CD14-positive monocyte (primary cell): Measurements from ENCODE around the gene ACCS. TPM values are rescaled to one million over a fixed set of nuclear protein-coding genes. Genes with fewer than 3 reads are reported as not detected.

Experiments used
- DNase-seq, 3 donors: peaks; one replicate each; pipeline ENCODE4 v3.0.0-alpha.2; 2011 to 2022
- H2AFZ ChIP-seq: 2 replicates; pipeline ENCODE4 v1.6.0; 2012; ENCODE audit warnings: mild to moderate bottlenecking, low read depth, low read length, inconsistent platforms; ENCODE audit not compliant: insufficient read depth, poor library complexity, severe bottlenecking
- H3K27ac ChIP-seq, 2 donors: 1 replicate in 1 of 2; 2 replicates in 1 of 2; pipeline ENCODE4 v1.5.1; 2012 to 2013; ENCODE audit warnings: low read length in 2 of 2, control low read depth in 1 of 2, inconsistent platforms in 1 of 2, low read depth in 1 of 2, mild to moderate bottlenecking in 1 of 2
- H3K27me3 ChIP-seq, 2 donors: one replicate each; pipeline versions ENCODE4 v1.6.0 to v1.6.1; 2011 to 2013; ENCODE audit warnings: low read length in 2 of 2; ENCODE audit not compliant: control insufficient read depth in 2 of 2, insufficient read depth in 2 of 2
- H3K36me3 ChIP-seq, 2 donors: replicated peaks in 1 of 2; 1 replicate in 1 of 2; 2 replicates in 1 of 2; pipeline versions ENCODE4 v1.5.1 to v1.6.1; 2012 to 2013; ENCODE audit warnings: low read length in 2 of 2, control low read depth in 1 of 2, inconsistent platforms in 1 of 2, mild to moderate bottlenecking in 1 of 2; ENCODE audit not compliant: insufficient read depth in 2 of 2, control insufficient read depth in 1 of 2
- H3K4me1 ChIP-seq, 2 donors: 1 replicate in 1 of 2; 2 replicates in 1 of 2; pipeline versions ENCODE4 v1.5.1 to v1.6.1; 2012 to 2013; ENCODE audit warnings: low read length in 2 of 2, control low read depth in 1 of 2, inconsistent platforms in 1 of 2, mild to moderate bottlenecking in 1 of 2, moderate library complexity in 1 of 2; ENCODE audit not compliant: insufficient read depth in 2 of 2, control insufficient read depth in 1 of 2
- H3K4me2 ChIP-seq: replicated peaks from 2 replicates; pipeline ENCODE3; 2012; ENCODE audit warnings: low read length, moderate library complexity, mild to moderate bottlenecking; ENCODE audit not compliant: poor library complexity, severe bottlenecking; ENCODE audit errors: extremely low read depth
- H3K4me3 ChIP-seq, 3 experiments: fragments of 200-600 bp in 1 of 3; sonication (generic) in 1 of 3; replicated peaks in 1 of 3; 1 replicate in 2 of 3; 2 replicates in 1 of 3; pipeline ENCODE4 v1.5.1; 2011 to 2013; ENCODE audit warnings: low read length in 3 of 3, mild to moderate bottlenecking in 3 of 3, control low read depth in 2 of 3, low read depth in 2 of 3, inconsistent platforms in 1 of 3, moderate library complexity in 1 of 3
- H3K79me2 ChIP-seq: 2 replicates; pipeline ENCODE4 v1.6.0; 2012; ENCODE audit warnings: mild to moderate bottlenecking, control low read depth, inconsistent platforms, low read length, moderate library complexity; ENCODE audit not compliant: insufficient read depth
- H3K9ac ChIP-seq: 2 replicates; pipeline ENCODE4 v1.6.0; 2017; ENCODE audit warnings: low read length, mild to moderate bottlenecking; ENCODE audit not compliant: insufficient read depth, poor library complexity, severe bottlenecking
- H3K9me3 ChIP-seq, 2 donors: replicated peaks in 1 of 2; 1 replicate in 1 of 2; 2 replicates in 1 of 2; pipeline versions ENCODE4 v1.5.1 to v1.6.1; 2012 to 2013; ENCODE audit warnings: low read length in 2 of 2, control low read depth in 1 of 2; ENCODE audit not compliant: control insufficient read depth in 1 of 2, insufficient read depth in 1 of 2
- H4K20me1 ChIP-seq: 2 replicates; pipeline ENCODE4 v1.6.0; 2012; ENCODE audit warnings: mild to moderate bottlenecking, low read length, control low read depth, moderate library complexity; ENCODE audit not compliant: insufficient read depth
- H3K27ac Mint-ChIP-seq, 7 donors: one replicate each; pipeline ENCODE4 v1.8.0; 2020; ENCODE audit warnings: mild to moderate bottlenecking in 7 of 7, mixed read lengths in 7 of 7, moderate library complexity in 6 of 7, inconsistent platforms in 2 of 7
- H3K27me3 Mint-ChIP-seq, 3 donors: one replicate each; pipeline ENCODE4 v1.8.0; 2021 to 2022; ENCODE audit warnings: low read depth in 3 of 3, mild to moderate bottlenecking in 3 of 3, mixed read lengths in 3 of 3, moderate library complexity in 3 of 3, inconsistent platforms in 1 of 3
- H3K36me3 Mint-ChIP-seq, 2 donors: one replicate each; pipeline ENCODE4 v1.8.0; 2020; ENCODE audit warnings: mixed read lengths in 2 of 2, inconsistent platforms in 1 of 2, mild to moderate bottlenecking in 1 of 2
- H3K4me1 Mint-ChIP-seq: one replicate; pipeline ENCODE4 v1.8.0; 2020; ENCODE audit warnings: mild to moderate bottlenecking, mixed read lengths
- H3K4me3 Mint-ChIP-seq, 2 donors: one replicate each; pipeline ENCODE4 v1.8.0; 2020; ENCODE audit warnings: mild to moderate bottlenecking in 2 of 2, mixed read lengths in 2 of 2, moderate library complexity in 1 of 2
- H3K9me3 Mint-ChIP-seq, 7 donors: one replicate each; pipeline ENCODE4 v1.8.0; 2020 to 2022; ENCODE audit warnings: mixed read lengths in 7 of 7, mild to moderate bottlenecking in 6 of 7, moderate library complexity in 6 of 7, inconsistent platforms in 2 of 7
- CTCF ChIP-seq: fragments of 200-600 bp; IDR thresholded peaks from one replicate; pipeline ENCODE4 v1.8.0; 2022; ENCODE audit warnings: antibody characterized with exemption, mild to moderate bottlenecking
- WGBS: methylation state at CpG from one replicate; pipeline ENCODE4 v1.1.5; 2013; ENCODE audit warnings: missing lambda C conversion rate; ENCODE audit not compliant: insufficient coverage; 5-methylcytosine and 5-hydroxymethylcytosine counted together
- intact Hi-C, 2 donors: fragments of 100-400 bp; cut with micrococcal nuclease; formaldehyde crosslinking; loops; one replicate each; pipeline versions ENCODE4 v1.15.0 to v1.15.1; 2023
- polyA plus RNA-seq, 3 donors: library from polyadenylated mRNA; depleted of rRNA in 1 of 3; unstranded in 2 of 3; stranded (reverse) in 1 of 3; fragments of 300-500 nt in 2 of 3; fragments of >200 nt in 1 of 3; fragmentation: Illumina TruSeq in 2 of 3; gene quantifications; 1 replicate in 2 of 3; 2 replicates in 1 of 3; pipeline ENCODE4 v1.2.3, GENCODE V29; 2012 to 2021

ACCS gene
- polyA plus RNA-seq, 3 donors: 1.3 to 46.6 (median 1.7) TPM

DNA sequence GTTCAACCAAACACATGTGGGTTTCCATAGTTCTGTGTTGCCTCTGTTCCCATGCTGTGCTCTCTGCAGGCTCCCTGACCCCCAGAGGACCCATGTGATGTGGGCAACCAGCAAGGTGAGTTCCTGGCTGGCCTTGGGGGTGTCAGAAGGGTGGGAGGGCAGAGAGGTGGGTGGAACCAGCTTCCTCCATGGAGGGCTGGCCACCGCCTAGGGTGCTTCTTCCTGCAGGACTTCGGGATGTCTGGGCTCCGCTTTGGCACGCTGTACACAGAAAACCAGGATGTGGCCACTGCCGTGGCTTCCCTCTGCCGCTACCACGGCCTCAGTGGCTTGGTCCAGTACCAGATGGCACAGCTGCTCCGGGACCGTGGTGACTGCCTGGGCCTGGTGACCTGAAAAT is 14.9 kb downstream of the ACCS start:
- Histone ChIP-seq H3K9me3 (peaks cover 0 to 3% of the 10 kb centered on the region in 2 donors), H3K27ac (no peak overlapping the region), H4K20me1 (no peaks in the 10 kb centered on the region), H2AFZ (no peak overlapping the region), H3K9ac (no peak overlapping the region), H3K79me2 (no peaks in the 10 kb centered on the region), H3K4me3 (no peak overlapping the region), H3K4me1 (no peaks in the 10 kb centered on the region), H3K4me2 (no peak overlapping the region), H3K27me3 (no peaks in the 10 kb centered on the region), H3K36me3 (peaks cover 0 to 24% of the 10 kb centered on the region in 2 donors)
- TF ChIP-seq CTCF: no peak
- intact Hi-C loops: no loop called here
- peaks cover 0 to 2% (median 0%) of the 10 kb centered on the region in 3 donors for H3K27me3 Mint-ChIP-seq
- 52% methylated on average over 4 of the region's 9 CpGs for WGBS
- peaks cover 2 to 10% (median 4%) of the 10 kb centered on the region in 7 donors for H3K9me3 Mint-ChIP-seq
- H3K4me3 Mint-ChIP-seq: no peak overlapping the region
- H3K27ac Mint-ChIP-seq: no peak overlapping the region
- H3K36me3 Mint-ChIP-seq: peaks cover 20 to 26% of the 10 kb centered on the region in 2 donors
- no peak for DNase-seq
- H3K4me1 Mint-ChIP-seq: no peaks in the 10 kb centered on the region

- 100% methylated on average over 1 of the region's 4 CpGs for WGBS
- Histone ChIP-seq H3K9me3 (peaks cover 0 to 3% of the 10 kb centered on the region in 2 donors), H3K4me1 (no peaks in the 10 kb centered on the region), H3K9ac (no peak overlapping the region), H3K79me2 (no peaks in the 10 kb centered on the region), H4K20me1 (no peaks in the 10 kb centered on the region), H3K27me3 (no peaks in the 10 kb centered on the region), H3K4me3 (no peak overlapping the region), H3K27ac (no peak overlapping the region), H3K4me2 (no peak overlapping the region), H3K36me3 (peaks cover 0 to 10% of the 10 kb centered on the region in 2 donors), H2AFZ (no peak overlapping the region)
- intact Hi-C loops: no loop called here
- H3K27ac Mint-ChIP-seq: peak overlapping the region in 2 of 7 donors; percentile 32 to 63
- H3K36me3 Mint-ChIP-seq: peaks cover 8 to 11% of the 10 kb centered on the region in 2 donors
- no peak for DNase-seq
- H3K4me1 Mint-ChIP-seq: no peaks in the 10 kb centered on the region
- H3K4me3 Mint-ChIP-seq: no peak overlapping the region
- no peaks in the 10 kb centered on the region for H3K27me3 Mint-ChIP-seq
- TF ChIP-seq CTCF: no peak
- H3K9me3 Mint-ChIP-seq: peaks cover 2 to 10% (median 4%) of the 10 kb centered on the region in 7 donors
Observed at GRCh38 chr11:44082645-44083044, 16.6 kb downstream of the ACCS start.
